Heart left ventricle (tissue), 16 donors: ENCODE measurements around the gene DNAJB4. TPM values are rescaled to one million over a fixed set of nuclear protein-coding genes. Genes with fewer than 3 reads are reported as not detected.

ENCODE experiments used
- ATAC-seq, 4 donors: fragments of 200-7000 bp; cut with Tn5 transposase; one replicate each; pipeline ENCODE4 v1.9.1; 2020 to 2022; ENCODE audit warnings: moderate library complexity in 4 of 4, mild to moderate bottlenecking in 3 of 4, moderate number of reproducible peaks in 1 of 4
- DNase-seq, 5 donors: peaks; one replicate each; pipeline ENCODE4 v3.0.0-alpha.2; 2020
- H3K27ac ChIP-seq, 12 donors: fragments of 200-600 bp; sonication (generic) in 4 of 12; one replicate each; pipeline versions ENCODE4 v1.5.0 to v1.8.0; 2016 to 2022; ENCODE audit warnings: mild to moderate bottlenecking in 2 of 12
- H3K27me3 ChIP-seq, 9 donors: fragments of 200-600 bp; sonication (generic) in 2 of 9; one replicate each; pipeline versions ENCODE4 v1.5.1 to v1.8.0; 2016 to 2022; ENCODE audit warnings: mild to moderate bottlenecking in 3 of 9
- H3K36me3 ChIP-seq, 9 donors: fragments of 200-600 bp; sonication (generic) in 2 of 9; one replicate each; pipeline versions ENCODE4 v1.5.0 to v1.8.0; 2018 to 2022; ENCODE audit warnings: mild to moderate bottlenecking in 2 of 9
- H3K4me1 ChIP-seq, 12 donors: fragments of 200-600 bp; sonication (generic) in 4 of 12; one replicate each; pipeline versions ENCODE4 v1.5.0 to v1.8.0; 2016 to 2022; ENCODE audit warnings: mild to moderate bottlenecking in 3 of 12
- H3K4me3 ChIP-seq, 12 donors: fragments of 200-600 bp; sonication (generic) in 4 of 12; one replicate each; pipeline versions ENCODE4 v1.5.0 to v1.8.0; 2017 to 2022; ENCODE audit warnings: mild to moderate bottlenecking in 9 of 12, moderate library complexity in 4 of 12
- H3K9me3 ChIP-seq, 12 donors: fragments of 200-600 bp; sonication (generic) in 4 of 12; one replicate each; pipeline versions ENCODE4 v1.5.0 to v1.8.0; 2016 to 2022; ENCODE audit warnings: mild to moderate bottlenecking in 1 of 12
- CTCF ChIP-seq, 12 donors: fragments of 200-600 bp; sonication (generic) in 4 of 12; IDR thresholded peaks; one replicate each; pipeline versions ENCODE4 v1.5.0 to v1.8.0; 2018 to 2022; ENCODE audit warnings: antibody characterized with exemption in 12 of 12, mild to moderate bottlenecking in 5 of 12
- POLR2A ChIP-seq, 2 donors: fragments of 450-650 bp; IDR thresholded peaks; one replicate each; pipeline ENCODE4 v1.6.1; 2017; ENCODE audit warnings: antibody characterized with exemption in 2 of 2, mild to moderate bottlenecking in 2 of 2, moderate library complexity in 2 of 2
- whole genome bisulfite sequencing, 4 donors: extraction: QIAGEN DNeasy Blood & Tissue Kit in 2 of 4; methylation state at CpG; one replicate each; pipeline versions ENCODE4 v1.1.5 to v1.1.7; 2013 to 2018; 5-methylcytosine and 5-hydroxymethylcytosine counted together
- intact Hi-C, 10 donors: fragments of 100-400 bp; cut with DNase I; formaldehyde crosslinking; loops; one replicate each; pipeline versions ENCODE4 v1.11.1 to v1.14.2; 2022
- polyA plus RNA-seq, 2 donors: library from polyadenylated mRNA; stranded (reverse); fragments of 200-250 nt; gene quantifications; one replicate each; pipeline ENCODE4 v1.2.3, GENCODE V29; 2013
- total RNA-seq, 9 donors: library from RNA; depleted of rRNA in 2 of 9; stranded (reverse); fragments of >200 nt in 2 of 9; fragmentation: NEBNext Ultra II Directional in 3 of 9; extraction: Animal tissue kit (Norgen Biotek cat#: 25700) in 3 of 9; gene quantifications; one replicate each; pipeline versions ENCODE4 v1.1.0 to v1.2.4, GENCODE V29; 2016 to 2023
- donor health status: ischemic (EF 13 %, LVEDD 7.1; RV severe dilation, severe dysfunction).
- donor health status: healthy with polysubstance abuse.
- donor health status: DM: no; HTN: yes; CAD: no.
- donor health status: DM: no; HTN: no; CAD: no.
- donor health status: ischemic (EF 25% LVEDD 6.9; RV normal size, moderate dysfunction).
- donor health status: ischemic (EF 25% LVEDD 5.7; RV mildly dilated, moderate dysfunction).
- donor health status: healthy.
- donor health status: DM: yes; HTN: yes; CAD: no.
- donor health status: ischemic (EF 35%, LVEDD 5.7; RV mildly dilated, moderate dysfunction).
- donor health status: nonischemic (EF 11% LVEDD 7.7; RV severe dilation, severe dysfunction).
- donor health status: DM: yes; HTN: yes; CAD: no.
- donor health status: PGD.
- donor health status: ischemic (EF 29% LVEDD 5.4; RV normal size, mild dysfunction).
- donor health status: nonischemic (EF 23%, LVEDD 6.1; RV moderate dilation, normal function).

Gene DNAJB4
- total and polyA plus RNA-seq, 11 donors: 35.2 to 190 (median 95.9) TPM

DNA sequence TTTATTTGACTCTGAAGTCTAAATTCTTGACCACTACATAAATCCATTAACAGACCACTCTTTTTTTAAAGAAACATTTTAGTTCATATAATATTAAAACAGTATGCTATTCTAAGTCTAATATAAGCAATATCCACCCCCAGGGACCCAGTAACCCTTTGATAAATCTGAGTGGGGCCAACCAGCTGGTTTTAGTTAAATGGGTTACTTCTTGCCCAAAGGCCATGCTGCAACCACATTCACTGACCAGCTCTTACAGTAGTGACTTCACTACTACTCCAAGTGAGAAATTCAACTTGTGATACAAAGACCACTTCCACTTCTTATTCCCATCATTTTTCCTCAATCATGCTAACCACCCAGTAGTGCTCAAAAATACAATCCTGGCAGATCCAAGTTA is 46.3 kb upstream of the DNAJB4 start:
- H3K27ac ChIP-seq: no peak overlapping the region
- no peak for ATAC-seq
- H3K27me3 ChIP-seq: no peaks in the 10 kb centered on the region
- no peaks in the 10 kb centered on the region for H3K9me3 ChIP-seq
- TF ChIP-seq POLR2A (IDR thresholded peaks at IDR 0.05) (no peak), CTCF (IDR thresholded peaks at IDR 0.05) (no peak)
- DNase-seq: no peak
- H3K4me3 ChIP-seq: no peak overlapping the region
- no peaks in the 10 kb centered on the region for H3K4me1 ChIP-seq
- intact Hi-C loops: no loop called here
- H3K36me3 ChIP-seq: peaks cover 0 to 100% (median 100%) of the 10 kb centered on the region in 9 donors

DNA sequence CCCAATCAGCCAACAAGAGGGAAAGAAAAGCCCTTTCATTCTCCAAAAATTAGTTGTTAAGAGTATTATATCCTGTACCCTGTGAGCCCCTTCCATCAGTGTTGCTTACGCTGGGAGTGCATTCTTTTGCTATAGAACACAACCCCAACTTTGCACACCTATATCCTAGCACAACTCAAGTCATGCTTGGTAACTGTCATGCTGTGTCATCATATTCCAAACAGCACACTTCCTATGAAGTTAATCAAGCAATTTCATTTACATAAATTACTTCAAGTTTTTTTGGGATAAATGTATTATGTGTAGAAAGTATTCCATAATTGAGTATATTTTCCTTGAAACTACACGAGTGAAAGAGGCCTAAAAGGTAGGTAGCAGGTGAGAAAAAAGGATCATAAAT is 45.9 kb upstream of the DNAJB4 start:
- Histone ChIP-seq H3K4me1 (no peaks in the 10 kb centered on the region), H3K9me3 (no peaks in the 10 kb centered on the region), H3K36me3 (peaks cover 0 to 100% (median 100%) of the 10 kb centered on the region in 9 donors), H3K4me3 (no peak overlapping the region), H3K27ac (no peak overlapping the region), H3K27me3 (no peaks in the 10 kb centered on the region)
- WGBS, 4 donors: 92 to 97% (median 94%) methylated on average over 2 of the region's 2 CpGs
- TF ChIP-seq POLR2A (IDR thresholded peaks at IDR 0.05): no peak
- DNase-seq (no peak), ATAC-seq (no peak)
- intact Hi-C loops: no loop called here

- DNase-seq (no peak), ATAC-seq (no peak)
- TF ChIP-seq POLR2A (IDR thresholded peaks at IDR 0.05): no peak
- TF ChIP-seq CTCF (IDR thresholded peaks at IDR 0.05): no peak
- intact Hi-C loops: loop anchor here in 1 of 10 donors (10.0 kb wide), 1 partner anchor 237 kb away; no protein-coding TSS in a partner anchor
- Histone ChIP-seq H3K4me1 (no peaks in the 10 kb centered on the region), H3K27me3 (no peaks in the 10 kb centered on the region), H3K27ac (no peak overlapping the region), H3K36me3 (peaks cover 3 to 100% (median 100%) of the 10 kb centered on the region in 9 donors), H3K4me3 (no peak overlapping the region), H3K9me3 (no peaks in the 10 kb centered on the region)
- 81 to 90% (median 85%) methylated on average over 2 of the region's 2 CpGs for WGBS, 4 donors
Measured at GRCh38 chr1:77961392-77961791, 43.3 kb upstream of the DNAJB4 start.

- WGBS, 4 donors: 78 to 82% (median 81%) methylated on average over 3 of the region's 3 CpGs
- ATAC-seq (no peak), DNase-seq (no peak)
- no peaks in the 10 kb centered on the region for H3K27me3 ChIP-seq
- no peaks in the 10 kb centered on the region for H3K9me3 ChIP-seq
- no peak for TF ChIP-seq CTCF (IDR thresholded peaks at IDR 0.05)
- intact Hi-C loops: loop anchor here in 1 of 10 donors (10.0 kb wide), 1 partner anchor 241 kb away; no protein-coding TSS in a partner anchor
- no peak overlapping the region for H3K4me3 ChIP-seq
- no peak overlapping the region for H3K27ac ChIP-seq
- peaks cover 0 to 32% (median 9%) of the 10 kb centered on the region in 12 donors for H3K4me1 ChIP-seq
- peaks cover 3 to 100% (median 95%) of the 10 kb centered on the region in 9 donors for H3K36me3 ChIP-seq
Measured at GRCh38 chr1:77966291-77966690, 38.4 kb upstream of the DNAJB4 start.

GRCh38 chr1:77970192-77970591 is 34.5 kb upstream of the DNAJB4 start:
- TF ChIP-seq POLR2A (IDR thresholded peaks at IDR 0.05) (no peak), CTCF (IDR thresholded peaks at IDR 0.05) (no peak)
- intact Hi-C loops: no loop called here
- WGBS, 4 donors: 56 to 74% (median 63%) methylated on average over 1 of the region's 1 CpG
- H3K9me3 ChIP-seq: no peaks in the 10 kb centered on the region
- no peaks in the 10 kb centered on the region for H3K27me3 ChIP-seq
- H3K4me1 ChIP-seq: peaks cover 0 to 61% (median 22%) of the 10 kb centered on the region in 12 donors
- peaks cover 0 to 83% (median 61%) of the 10 kb centered on the region in 9 donors for H3K36me3 ChIP-seq
- DNase-seq: no peak
- no peak overlapping the region for H3K27ac ChIP-seq
- ATAC-seq: no peak
- no peak overlapping the region for H3K4me3 ChIP-seq
